K562 (cell line): ENCODE measurements around the gene COMP. TPM values are rescaled to one million over a fixed set of nuclear protein-coding genes. Genes with fewer than 3 reads are reported as not detected.

ENCODE experiments used
- ATAC-seq: fragments of 200-7000 bp; cut with Tn5 transposase; 3 replicates; pipeline ENCODE4 v1.9.1; 2020; ENCODE audit warnings: moderate library complexity
- BruUV-seq: library from RNA; stranded (reverse); fragments of 400-500 nt; replicated peaks from 2 replicates; lab custom pipeline; 2021; lab: Mats Ljungman, UMichigan
- CTCF ChIA-PET: fragments of 300-600 bp; formaldehyde crosslinking; extraction: SDS; loops from one replicate; lab custom pipeline; 2021; ENCODE audit warnings: low intra/inter-chr PET ratio; lab: Yijun Ruan, JAX
- POLR2A ChIA-PET: fragments of 300-600, 350-650 bp; sonication (Branson Sonifier 250); formaldehyde crosslinking; extraction: SDS; loops from one replicate; lab custom pipeline; 2021; ENCODE audit warnings: antibody characterized with exemption, inconsistent platforms; lab: Yijun Ruan, JAX
- DNase-seq, 4 experiments: peaks; one replicate each; pipeline versions ENCODE4 v3.0.0 to v3.0.0-alpha.2; 2011 to 2018; ENCODE audit warnings: low spot score in 3 of 4, mixed read lengths in 3 of 4; ENCODE audit errors: extremely low read depth in 1 of 4
- FAIRE-seq: peaks from 2 replicates; lab custom pipeline; 2011; peaks lifted over from hg19 to GRCh38; lab: Jason Lieb, UNC
- H2AFZ ChIP-seq: 2 replicates; pipeline ENCODE4 v1.6.0; 2011; ENCODE audit warnings: low read depth, low read length, control low read depth, inconsistent platforms
- H3K27ac ChIP-seq: fragments of 200-600 bp; 3 replicates; pipeline ENCODE4 v1.8.0; 2011; ENCODE audit warnings: low read depth, mild to moderate bottlenecking, control low read depth, inconsistent platforms, low read length, moderate library complexity, mixed read lengths; ENCODE audit errors: extremely low read depth
- H3K27me3 ChIP-seq, 2 experiments: fragments of 300-600 bp in 1 of 2; 2 replicates in 1 of 2; 3 replicates in 1 of 2; pipeline versions ENCODE4 v1.6.0 to v1.8.0; 2011; ENCODE audit warnings: inconsistent platforms in 2 of 2, low read length in 2 of 2, mild to moderate bottlenecking in 1 of 2, mixed read lengths in 1 of 2, moderate library complexity in 1 of 2; ENCODE audit not compliant: control insufficient read depth in 2 of 2, insufficient read depth in 2 of 2
- H3K36me3 ChIP-seq: fragments of 300-600 bp; 3 replicates; pipeline ENCODE4 v1.8.0; 2011; ENCODE audit warnings: mild to moderate bottlenecking, low read length, inconsistent platforms; ENCODE audit not compliant: control insufficient read depth, insufficient read depth
- H3K4me1 ChIP-seq, 2 experiments: fragments of 200-600 bp in 1 of 2; replicated peaks in 1 of 2; 2 replicates in 1 of 2; 3 replicates in 1 of 2; pipeline versions ENCODE4 v1.5.1 to v1.8.0; 2011; ENCODE audit warnings: inconsistent platforms in 2 of 2, low read length in 2 of 2, mild to moderate bottlenecking in 1 of 2, mixed read lengths in 1 of 2, moderate library complexity in 1 of 2; ENCODE audit not compliant: control insufficient read depth in 2 of 2, insufficient read depth in 2 of 2
- H3K4me2 ChIP-seq: 2 replicates; pipeline ENCODE4 v1.6.1; 2011; ENCODE audit warnings: low read length, control low read depth, inconsistent platforms, mixed read lengths; ENCODE audit not compliant: insufficient read depth
- H3K4me3 ChIP-seq: fragments of 200-600 bp; sonication (generic), shearing (Covaris generic); 2 replicates; pipeline ENCODE4 v1.5.1; 2016; ENCODE audit warnings: control low read depth, inconsistent platforms
- H3K79me2 ChIP-seq: fragments of 200-600 bp; 3 replicates; pipeline ENCODE4 v1.8.0; 2011; ENCODE audit warnings: low read length, inconsistent platforms; ENCODE audit not compliant: control insufficient read depth, insufficient read depth
- H3K9ac ChIP-seq, 2 experiments: 2 replicates each; pipeline versions ENCODE4 v1.6.0 to v1.6.1; 2011; ENCODE audit warnings: low read depth in 2 of 2, low read length in 2 of 2, control low read depth in 1 of 2, inconsistent platforms in 1 of 2, mild to moderate bottlenecking in 1 of 2, mixed read lengths in 1 of 2; ENCODE audit not compliant: insufficient read depth in 1 of 2
- H3K9me1 ChIP-seq: one replicate; pipeline ENCODE4 v1.6.0; 2011; ENCODE audit warnings: inconsistent platforms, mild to moderate bottlenecking, low read length, moderate library complexity; ENCODE audit not compliant: control insufficient read depth, insufficient read depth
- H3K9me3 ChIP-seq: replicated peaks from 2 replicates; pipeline ENCODE4 v1.5.1; 2011; ENCODE audit warnings: low read depth, low read length, inconsistent platforms; ENCODE audit not compliant: control insufficient read depth, insufficient read depth
- H4K20me1 ChIP-seq: replicated peaks from 2 replicates; pipeline ENCODE4 v1.6.1; 2011; ENCODE audit warnings: low read length, inconsistent platforms, mixed read lengths; ENCODE audit not compliant: control insufficient read depth, insufficient read depth
- SPI1 ChIP-seq: IDR thresholded peaks from 2 replicates; pipeline ENCODE4 v1.6.1; 2011; ENCODE audit warnings: low read depth, low read length, control low read depth, borderline replicate concordance
- WGBS: fragments of 100-300 bp; shearing (Covaris generic); methylation state at CpG from one replicate; pipeline ENCODE4 v1.1.6; 2016; ENCODE audit warnings: low coverage, mixed read lengths; ENCODE audit not compliant: insufficient coverage; ENCODE audit errors: missing lambda C conversion rate; 5-methylcytosine and 5-hydroxymethylcytosine counted together
- in situ Hi-C: fragments of 300-500 bp; cut with MboI; formaldehyde crosslinking; loops from 4 replicates; pipeline ENCODE4 v1.15.0; 2018; ENCODE audit warnings: inconsistent platforms, mixed read lengths
- intact Hi-C: fragments of 100-400 bp; cut with micrococcal nuclease; formaldehyde crosslinking; loops from 2 replicates; pipeline ENCODE4 v1.14.2; 2022
- polyA plus RNA-seq, 8 experiments: library from polyadenylated mRNA; depleted of rRNA in 4 of 8; stranded (reverse) in 5 of 8; unstranded in 3 of 8; fragments of >200 nt; fragmentation: Nextera tagmentation in 2 of 8; fragmentation: Illumina TruSeq in 1 of 8; extraction: Ambion mirVana in 2 of 8; extraction: Trizol in 1 of 8; gene quantifications; 2 replicates each; pipeline versions ENCODE4 v1.2.1 to v1.2.3, GENCODE V29; 2011 to 2014; ENCODE audit warnings: inconsistent platforms in 1 of 8, missing spikeins in 1 of 8
- total RNA-seq, 7 experiments: library from RNA; depleted of rRNA in 6 of 7; stranded (reverse); fragments of >200 nt in 6 of 7; fragmentation: Illumina TruSeq in 2 of 7; extraction: Trizol in 2 of 7; gene quantifications; 2 replicates each; pipeline versions ENCODE4 v1.2.1 to v1.2.3, GENCODE V29; 2011 to 2021; ENCODE audit warnings: low replicate concordance in 1 of 7
- TF ChIP-seq, protein P1 (sequence below), 2 experiments: fragments of 450-650 bp; formaldehyde crosslinking in 1 of 2; IDR thresholded peaks; 2 replicates each; pipeline versions ENCODE4 v1.4.0 to v1.6.1; 2014 to 2020; ENCODE audit warnings: mild to moderate bottlenecking in 2 of 2, borderline replicate concordance in 1 of 2, low read depth in 1 of 2

COMP gene
- total and polyA plus RNA-seq, 9 of the 15 experiments (the other 6 are each of a cell fraction or from before 2014, with no cell fraction given): 0.07 TPM; not detected in 8

- POLR2A ChIA-PET: no interaction called here
- Histone ChIP-seq H3K27ac (no peak overlapping the region), H3K36me3 (no peaks in the 10 kb centered on the region), H3K9me3 (no peaks in the 10 kb centered on the region), H3K4me1 (peaks cover 8 to 64% of the 10 kb centered on the region in 2 experiments; a peak in 3 of 5 replicates), H3K4me3 (no peak overlapping the region), H3K4me2 (no peak overlapping the region), H3K9ac (no peak overlapping the region), H2AFZ (no peak overlapping the region), H3K27me3 (peaks cover 19 to 64% of the 10 kb centered on the region in 2 experiments; a peak in 4 of 5 replicates), H3K79me2 (no peaks in the 10 kb centered on the region), H3K9me1 (no peaks in the 10 kb centered on the region), H4K20me1 (peaks cover 9% of the 10 kb centered on the region)
- FAIRE-seq: no peak
- WGBS: 8% methylated on average over 17 of the region's 20 CpGs
- DNase-seq: no peak
- BruUV-seq: no TSS peak
- no peak for ATAC-seq
- intact Hi-C loops: no loop called here
- TF ChIP-seq, protein P1, sequence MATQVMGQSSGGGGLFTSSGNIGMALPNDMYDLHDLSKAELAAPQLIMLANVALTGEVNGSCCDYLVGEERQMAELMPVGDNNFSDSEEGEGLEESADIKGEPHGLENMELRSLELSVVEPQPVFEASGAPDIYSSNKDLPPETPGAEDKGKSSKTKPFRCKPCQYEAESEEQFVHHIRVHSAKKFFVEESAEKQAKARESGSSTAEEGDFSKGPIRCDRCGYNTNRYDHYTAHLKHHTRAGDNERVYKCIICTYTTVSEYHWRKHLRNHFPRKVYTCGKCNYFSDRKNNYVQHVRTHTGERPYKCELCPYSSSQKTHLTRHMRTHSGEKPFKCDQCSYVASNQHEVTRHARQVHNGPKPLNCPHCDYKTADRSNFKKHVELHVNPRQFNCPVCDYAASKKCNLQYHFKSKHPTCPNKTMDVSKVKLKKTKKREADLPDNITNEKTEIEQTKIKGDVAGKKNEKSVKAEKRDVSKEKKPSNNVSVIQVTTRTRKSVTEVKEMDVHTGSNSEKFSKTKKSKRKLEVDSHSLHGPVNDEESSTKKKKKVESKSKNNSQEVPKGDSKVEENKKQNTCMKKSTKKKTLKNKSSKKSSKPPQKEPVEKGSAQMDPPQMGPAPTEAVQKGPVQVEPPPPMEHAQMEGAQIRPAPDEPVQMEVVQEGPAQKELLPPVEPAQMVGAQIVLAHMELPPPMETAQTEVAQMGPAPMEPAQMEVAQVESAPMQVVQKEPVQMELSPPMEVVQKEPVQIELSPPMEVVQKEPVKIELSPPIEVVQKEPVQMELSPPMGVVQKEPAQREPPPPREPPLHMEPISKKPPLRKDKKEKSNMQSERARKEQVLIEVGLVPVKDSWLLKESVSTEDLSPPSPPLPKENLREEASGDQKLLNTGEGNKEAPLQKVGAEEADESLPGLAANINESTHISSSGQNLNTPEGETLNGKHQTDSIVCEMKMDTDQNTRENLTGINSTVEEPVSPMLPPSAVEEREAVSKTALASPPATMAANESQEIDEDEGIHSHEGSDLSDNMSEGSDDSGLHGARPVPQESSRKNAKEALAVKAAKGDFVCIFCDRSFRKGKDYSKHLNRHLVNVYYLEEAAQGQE (IDR thresholded peaks at IDR 0.05; ENCODE audit: borderline replicate concordance): no peak
- TF ChIP-seq, protein P1 (CRISPR knock-in tag; IDR thresholded peaks at IDR 0.05; ENCODE audit: low read depth): no peak
- peak; percentile 94 for TF ChIP-seq SPI1
- CTCF ChIA-PET: no interaction called here
- in situ Hi-C loops: no loop called here
These were observed 9.1 kb downstream of the COMP start for GRCh38 chr19:18781885-18782527.
